HG02973 (cell line): ENCODE results near the gene GSDME.

Source experiments
- ATAC-seq: cut with Tn5 transposase; IDR thresholded peaks from one replicate; pipeline ENCODE4 v1.9.1; 2021; ENCODE audit warnings: moderate library complexity; ENCODE audit not compliant: unreplicated experiment

The GSDME gene

GRCh38 chr7:24724451-24725190 lies 32.6 kb downstream of the GSDME start:
- no peak for ATAC-seq

DNA sequence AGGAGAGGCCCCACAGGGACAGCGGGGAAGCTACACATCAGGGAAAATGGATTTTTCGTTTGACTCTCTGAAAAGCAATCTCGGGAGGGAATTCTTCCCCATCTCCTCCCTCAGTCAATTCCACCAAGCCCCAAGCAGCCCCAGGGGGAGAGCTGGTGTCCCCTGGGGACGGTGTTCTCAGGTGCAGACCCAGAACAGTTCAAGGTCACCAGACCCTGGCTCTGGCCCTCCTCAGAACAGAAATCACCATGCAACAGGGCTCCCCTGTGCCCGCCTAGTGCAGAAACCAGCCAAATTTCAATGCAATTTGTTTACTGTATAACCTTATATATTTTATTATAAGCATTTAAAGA lies 34.1 kb downstream of the GSDME start:
- no peak for ATAC-seq

DNA sequence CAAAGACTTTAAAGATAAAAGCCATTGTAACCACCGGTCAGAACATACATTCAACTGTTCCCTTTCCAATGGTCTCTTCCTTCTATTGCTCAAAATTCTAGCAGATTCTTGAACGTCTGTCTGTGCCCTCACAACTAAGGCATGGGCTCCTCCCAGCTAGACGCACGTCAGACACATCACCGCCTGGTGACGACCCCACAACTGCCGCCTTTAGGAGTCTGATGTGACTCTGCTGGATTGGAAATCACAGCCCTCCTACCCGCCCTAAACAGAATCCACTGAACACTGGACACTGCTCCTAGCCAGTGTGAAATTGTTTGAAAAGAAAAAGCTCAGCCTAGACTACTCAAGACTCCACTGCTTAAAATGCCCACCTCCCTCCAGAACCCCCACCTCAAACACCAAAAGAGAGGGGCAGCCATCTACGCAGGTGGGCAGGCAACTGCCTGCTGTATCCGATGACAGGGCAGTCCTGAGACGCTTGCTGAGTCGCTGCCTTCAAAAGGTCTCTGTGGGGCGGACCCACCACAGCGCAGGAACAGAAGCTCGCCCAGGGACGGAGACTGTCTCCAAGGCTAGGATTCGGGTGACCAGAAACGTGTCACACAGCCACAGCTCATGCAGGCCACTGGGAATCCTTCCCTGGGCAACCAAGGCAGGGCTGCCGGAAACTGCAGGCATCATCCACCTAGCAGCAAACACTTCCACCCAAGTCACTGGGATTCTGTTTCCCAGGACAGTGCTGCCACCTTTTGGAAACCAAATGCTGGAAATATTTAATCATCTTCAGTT lies 34.7 kb downstream of the GSDME start:
- no peak for ATAC-seq

- ATAC-seq, result no peak
Measured at GRCh38 chr7:24721481-24722001, 35.7 kb downstream of the GSDME start.

DNA sequence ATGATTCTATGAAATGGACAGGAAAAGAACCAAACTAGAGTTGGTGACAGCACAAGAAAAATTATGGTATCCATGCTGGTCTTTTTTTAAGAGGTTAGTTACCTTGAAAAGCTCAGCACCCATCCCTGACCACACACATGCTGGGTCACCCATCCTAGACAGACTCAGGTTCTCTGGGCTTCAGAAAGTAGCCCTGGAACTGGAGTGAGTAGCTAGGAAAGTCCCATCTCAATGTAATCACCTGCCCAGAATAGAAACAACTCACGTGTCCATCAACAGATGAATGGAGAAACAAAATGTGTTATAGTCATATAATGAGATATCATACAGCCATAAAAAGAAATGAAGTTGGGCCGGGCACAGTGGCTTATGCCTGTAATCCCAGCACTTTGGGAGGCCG lies 37.0 kb downstream of the GSDME start:
- ATAC-seq, result no peak

DNA sequence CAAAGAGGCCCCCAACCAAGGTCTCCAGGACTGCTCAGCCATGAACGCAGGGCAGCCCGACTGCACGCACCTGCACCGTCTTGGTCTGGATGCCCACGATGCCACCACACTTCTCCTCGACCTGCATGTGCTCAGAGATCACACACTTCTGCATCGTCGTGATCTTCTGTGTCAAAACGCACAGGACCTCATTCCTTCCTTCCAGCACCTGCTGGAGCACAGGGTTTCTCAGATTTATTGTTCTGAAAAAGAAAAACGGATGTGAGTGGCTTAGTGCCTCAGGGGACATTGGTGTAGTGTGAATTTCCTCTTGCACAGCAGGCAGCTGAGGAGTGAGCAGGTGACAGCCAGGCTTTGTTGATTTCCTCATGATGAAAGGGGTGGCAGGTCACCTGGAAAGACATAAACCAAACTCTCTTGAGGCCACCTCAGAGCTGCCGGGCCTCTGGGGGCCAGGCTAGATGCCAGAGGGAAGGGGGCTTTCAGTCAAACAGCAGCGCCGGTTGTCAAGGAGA lies 38.2 kb downstream of the GSDME start:
- ATAC-seq, result peak; percentile 47

DNA sequence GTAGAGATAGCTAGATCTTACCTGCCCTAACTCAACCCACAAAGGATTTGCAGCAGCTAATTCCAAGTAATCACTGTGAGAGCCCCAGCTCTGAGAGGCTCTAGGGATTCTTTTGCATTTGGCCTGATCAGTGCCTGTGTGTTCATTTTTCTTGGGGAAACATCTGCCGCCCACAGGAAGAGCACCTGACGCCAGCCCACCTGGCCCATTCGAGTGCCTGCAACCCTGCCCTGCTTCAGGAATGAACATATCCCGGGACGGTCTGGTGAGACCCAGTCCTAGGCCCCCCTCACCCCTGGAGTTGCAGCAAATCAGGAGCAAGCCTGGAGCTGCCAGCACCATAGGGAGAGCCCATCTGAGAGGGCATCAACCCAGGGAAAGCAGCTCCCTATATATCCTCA lies 38.8 kb downstream of the GSDME start:
- ATAC-seq, result no peak

GRCh38 chr7:24717694-24718320 lies 39.5 kb downstream of the GSDME start:
- ATAC-seq, result no peak

DNA sequence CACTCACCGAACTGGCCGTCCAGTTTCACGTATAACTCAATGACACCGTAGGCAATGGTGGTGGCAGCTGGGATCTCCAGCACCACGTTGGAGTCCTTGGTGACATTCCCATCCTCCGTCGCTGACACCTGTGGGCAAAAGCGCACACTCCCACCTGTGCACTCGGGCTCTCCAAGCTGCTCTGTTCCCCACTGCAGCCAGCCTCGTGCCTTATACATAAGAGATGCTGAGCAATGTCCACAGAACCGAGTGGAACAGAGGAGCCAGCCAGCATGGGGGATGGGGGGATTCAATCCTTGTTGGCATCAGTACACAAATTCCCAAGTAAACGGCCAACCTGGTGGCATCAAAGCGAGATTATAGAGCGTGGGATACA lies 40.0 kb downstream of the GSDME start:
- ATAC-seq, result no peak

GRCh38 chr7:24716480-24717246 lies 40.6 kb downstream of the GSDME start:
- ATAC-seq, result no peak

- peak; percentile 51 for ATAC-seq
Measured at GRCh38 chr7:24715661-24716479, 41.4 kb downstream of the GSDME start.

DNA sequence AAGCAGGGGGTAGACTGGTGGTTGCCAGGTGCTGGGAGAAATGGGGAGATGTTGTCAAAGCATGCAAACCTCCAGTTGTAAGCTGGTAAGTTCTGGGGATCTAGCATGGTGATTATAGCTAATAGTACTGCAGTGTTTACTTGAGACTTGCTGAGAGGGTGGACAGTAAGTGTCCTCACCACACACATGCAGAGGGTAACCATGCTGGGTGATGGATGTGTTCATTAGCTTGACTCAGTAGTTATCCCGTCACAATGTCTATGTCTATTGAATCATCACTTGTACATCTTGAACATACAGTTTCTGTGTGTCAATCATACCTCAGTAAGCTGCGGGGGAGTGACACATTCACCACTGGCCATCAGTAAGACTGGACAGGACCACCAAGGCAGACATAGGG lies 42.1 kb downstream of the GSDME start:
- ATAC-seq, result no peak

DNA sequence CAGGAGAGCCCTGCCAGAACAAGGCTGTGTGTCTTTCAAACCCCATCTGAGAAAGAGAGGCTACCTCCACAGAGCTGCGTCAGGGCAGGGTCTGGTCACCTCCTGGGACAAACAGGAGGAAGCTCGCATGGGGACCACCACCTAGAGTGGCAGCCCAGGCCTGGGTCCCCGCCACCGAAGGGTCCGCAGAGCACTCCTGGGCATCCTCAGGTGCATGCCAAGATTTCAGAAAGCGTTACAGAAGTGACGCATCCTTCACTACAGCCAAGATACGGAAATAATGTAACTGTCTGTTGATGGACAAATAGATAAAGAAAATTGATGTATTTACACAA lies 42.6 kb downstream of the GSDME start:
- no peak for ATAC-seq

DNA sequence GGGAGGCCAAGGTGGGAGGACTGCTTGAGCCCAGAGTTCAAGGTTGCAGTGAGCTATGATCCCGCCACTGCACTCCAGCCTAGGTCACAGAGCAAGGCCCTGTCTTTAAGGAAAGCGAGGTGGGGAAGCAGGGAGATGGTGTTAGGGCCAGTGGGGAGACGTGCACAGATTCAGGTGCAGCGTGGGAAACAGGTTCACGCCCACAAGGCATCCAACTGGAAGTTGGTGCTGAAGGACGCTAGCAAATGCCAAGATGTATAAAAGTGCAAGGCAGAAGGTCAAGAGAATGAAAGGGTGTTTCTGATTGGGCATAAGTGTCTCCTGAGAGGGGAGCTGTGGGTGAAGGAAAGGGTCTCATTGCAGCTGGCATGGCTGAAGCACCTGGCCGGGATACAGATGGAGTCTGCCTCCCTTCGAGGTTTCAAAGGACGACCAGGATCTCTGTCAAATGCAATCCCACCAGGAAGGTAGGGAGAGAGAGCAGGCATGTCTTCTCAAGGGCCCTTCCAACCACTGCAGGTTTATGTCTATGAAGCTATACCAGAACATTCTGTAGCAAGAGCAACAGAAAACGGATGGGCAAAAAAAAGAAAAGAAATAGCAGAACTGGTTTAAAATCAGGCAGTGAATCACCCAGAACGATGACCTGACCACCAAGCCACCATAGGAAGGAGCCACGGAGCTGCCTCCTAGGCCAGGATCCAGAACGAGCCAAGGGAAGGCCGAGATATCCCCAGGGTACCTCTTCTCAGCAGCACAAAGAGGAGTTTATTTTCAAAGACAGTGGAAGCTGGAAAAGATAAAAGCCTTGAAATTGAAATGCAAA lies 43.2 kb downstream of the GSDME start:
- no peak for ATAC-seq

GRCh38 chr7:24713039-24713793 lies 44.0 kb downstream of the GSDME start:
- no peak for ATAC-seq

DNA sequence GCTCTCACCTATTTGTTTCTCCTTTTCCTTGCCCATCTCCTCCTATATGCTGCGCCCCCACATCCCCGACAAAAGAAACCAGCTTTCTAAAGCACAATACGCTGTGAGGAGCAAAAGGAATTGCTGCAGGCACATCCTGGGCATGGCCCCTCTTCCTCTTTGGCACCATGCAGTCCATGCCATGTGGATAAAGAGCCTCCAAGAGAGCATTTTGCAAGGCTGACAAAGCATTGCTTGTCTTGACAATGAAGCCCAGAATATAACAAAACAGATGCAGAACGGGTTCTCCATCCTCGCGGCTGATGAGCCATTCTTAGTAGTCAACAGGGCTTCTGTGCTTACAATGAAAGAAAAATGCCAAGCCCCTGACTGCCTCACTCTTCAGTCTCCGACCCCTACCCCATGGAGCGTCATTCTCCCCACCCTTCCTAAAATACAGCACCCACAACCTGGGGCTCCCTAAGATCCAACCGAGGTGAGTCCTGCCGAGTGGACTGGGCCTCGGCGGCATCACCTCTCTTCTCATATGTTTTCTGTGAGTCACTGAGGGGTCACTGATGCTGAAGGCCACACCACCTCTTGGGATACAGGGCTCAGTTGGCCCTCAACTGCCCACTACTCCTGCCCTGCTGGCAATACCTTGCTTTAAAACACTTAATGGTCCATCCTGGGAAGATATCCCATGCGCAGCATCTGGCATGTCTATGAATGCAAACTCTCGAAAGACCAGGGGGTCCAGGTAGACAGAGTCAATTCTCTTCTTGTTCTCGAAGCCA lies 47.5 kb downstream of the GSDME start:
- ATAC-seq, result no peak

DNA sequence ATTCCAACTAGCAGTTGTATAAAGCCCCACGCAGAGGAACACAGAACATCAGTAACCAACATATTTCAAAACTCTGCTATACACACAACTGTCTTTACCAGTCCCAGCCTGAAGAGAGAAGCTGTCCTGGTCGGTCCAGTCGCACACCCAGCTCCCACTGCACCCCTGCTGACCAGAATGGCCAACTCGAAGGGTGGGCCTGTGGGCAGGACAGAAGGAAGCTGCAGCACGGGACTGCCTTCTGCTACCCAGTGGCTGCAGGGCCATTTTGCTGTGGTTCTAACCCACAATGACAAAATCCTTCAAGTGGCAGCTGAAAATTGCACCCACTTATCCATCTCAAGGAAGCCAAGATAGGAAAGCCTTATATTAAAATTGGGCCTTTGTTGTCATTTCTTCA lies 48.2 kb downstream of the GSDME start:
- no peak for ATAC-seq
